HFFc6 (cell line): Measurements from ENCODE around the gene IL18RAP. TPM values are rescaled to one million over a fixed set of nuclear protein-coding genes. Genes with fewer than 3 reads are reported as not detected.

Source experiments
- DNase-seq: peaks from one replicate; pipeline ENCODE4 v3.0.0-alpha.2; 2018
- H3K27ac Mint-ChIP-seq: 2 replicates; pipeline ENCODE4 v1.8.0; 2020; ENCODE audit warnings: mild to moderate bottlenecking, mixed read lengths
- H3K27me3 Mint-ChIP-seq: 2 replicates; pipeline ENCODE4 v1.8.0; 2021; ENCODE audit warnings: mild to moderate bottlenecking, moderate library complexity, mixed read lengths; ENCODE audit not compliant: insufficient read depth
- H3K36me3 Mint-ChIP-seq: 2 replicates; pipeline ENCODE4 v1.8.0; 2021; ENCODE audit warnings: low read depth, mixed read lengths
- H3K4me1 Mint-ChIP-seq: 2 replicates; pipeline ENCODE4 v1.8.0; 2020; ENCODE audit warnings: low read depth, mixed read lengths
- H3K4me3 Mint-ChIP-seq: 2 replicates; pipeline ENCODE4 v1.8.0; 2020; ENCODE audit warnings: mild to moderate bottlenecking, moderate library complexity, mixed read lengths
- H3K9me3 Mint-ChIP-seq: 2 replicates; pipeline ENCODE4 v1.8.0; 2020; ENCODE audit warnings: mild to moderate bottlenecking, mixed read lengths
- CTCF ChIP-seq: fragments of 200-600 bp; sonication (generic); IDR thresholded peaks from 2 replicates; pipeline ENCODE4 v1.5.0; 2021; ENCODE audit warnings: antibody characterized with exemption, mild to moderate bottlenecking
- total RNA-seq, 6 experiments: library from RNA; stranded (reverse); fragmentation: NEBNext Ultra II Directional; extraction: Animal tissue kit (Norgen Biotek cat#: 25700); gene quantifications; 2 replicates in 1 of 6; 3 replicates in 5 of 6; pipeline ENCODE4 v1.2.3, GENCODE V29; 2021

IL18RAP gene
- total RNA-seq, 6 experiments from 2014 or later = not detected

- H3K4me3 Mint-ChIP-seq = no peak overlapping the region
- no peaks in the 10 kb centered on the region for H3K27me3 Mint-ChIP-seq
- H3K9me3 Mint-ChIP-seq = no peaks in the 10 kb centered on the region
- H3K27ac Mint-ChIP-seq = no peak overlapping the region
- no peaks in the 10 kb centered on the region for H3K36me3 Mint-ChIP-seq
- no peaks in the 10 kb centered on the region for H3K4me1 Mint-ChIP-seq
- peak; percentile 84 for TF ChIP-seq CTCF
- peak; percentile 23 for DNase-seq
These were observed 20.2 kb downstream of the IL18RAP start for GRCh38 chr2:102442967-102443828.

GRCh38 chr2:102444233-102444632 lies 21.3 kb downstream of the IL18RAP start:
- no peak for DNase-seq
- Mint-ChIP-seq H3K27ac (no peak overlapping the region), H3K27me3 (no peaks in the 10 kb centered on the region)

GRCh38 chr2:102446936-102447335 lies 24.0 kb downstream of the IL18RAP start:
- Mint-ChIP-seq H3K36me3 (no peaks in the 10 kb centered on the region), H3K9me3 (no peaks in the 10 kb centered on the region), H3K4me1 (no peaks in the 10 kb centered on the region), H3K4me3 (no peak overlapping the region), H3K27me3 (peaks cover 1% of the 10 kb centered on the region; the same call in 1 of the 2 replicates), H3K27ac (no peak overlapping the region)
- no peak for TF ChIP-seq CTCF
- DNase-seq = no peak

More at GRCh38 chr2:102444233-102444632, 21.3 kb downstream of the IL18RAP start:
- Mint-ChIP-seq H3K4me1 (no peaks in the 10 kb centered on the region), H3K9me3 (no peaks in the 10 kb centered on the region), H3K4me3 (no peak overlapping the region), H3K36me3 (no peaks in the 10 kb centered on the region)
- TF ChIP-seq CTCF = no peak

GRCh38 chr2:102449370-102449974 lies 26.5 kb downstream of the IL18RAP start:
- H3K27me3 Mint-ChIP-seq = peaks cover 8% of the 10 kb centered on the region
- no peaks in the 10 kb centered on the region for H3K4me1 Mint-ChIP-seq
- no peaks in the 10 kb centered on the region for H3K9me3 Mint-ChIP-seq
- TF ChIP-seq CTCF = peak; percentile 87
- no peak overlapping the region for H3K4me3 Mint-ChIP-seq
- DNase-seq = peak; percentile 25
- no peaks in the 10 kb centered on the region for H3K36me3 Mint-ChIP-seq
- no peak overlapping the region for H3K27ac Mint-ChIP-seq

- no peaks in the 10 kb centered on the region for H3K4me1 Mint-ChIP-seq
- H3K36me3 Mint-ChIP-seq = no peaks in the 10 kb centered on the region
- H3K4me3 Mint-ChIP-seq = no peak overlapping the region
- no peak for DNase-seq
- H3K9me3 Mint-ChIP-seq = no peaks in the 10 kb centered on the region
- peaks cover 8% of the 10 kb centered on the region for H3K27me3 Mint-ChIP-seq
- H3K27ac Mint-ChIP-seq = no peak overlapping the region
- no peak for TF ChIP-seq CTCF
These were observed 29.0 kb downstream of the IL18RAP start for GRCh38 chr2:102451968-102452367.
